ENCODE data around the gene C14orf93.

- no peak for TF ChIP-seq POLR2A (IDR thresholded peaks at IDR 0.05)
- no peak for TF ChIP-seq CTCF (IDR thresholded peaks at IDR 0.05)
- TF ChIP-seq POLR2AphosphoS5 (IDR thresholded peaks at IDR 0.05) = no peak
- no peak for TF ChIP-seq EP300 (IDR thresholded peaks at IDR 0.05; ENCODE audit: low read depth)
These were observed 12.0 kb upstream of the C14orf93 start for GRCh38 chr14:23021889-23022442.

All from transverse colon (tissue), 4 donors.